ENCODE measurements around the gene RIMS4.

GRCh38 chr20:44828640-44829039 lies 18.3 kb upstream of the RIMS4 start:
- TF ChIP-seq, protein P1, sequence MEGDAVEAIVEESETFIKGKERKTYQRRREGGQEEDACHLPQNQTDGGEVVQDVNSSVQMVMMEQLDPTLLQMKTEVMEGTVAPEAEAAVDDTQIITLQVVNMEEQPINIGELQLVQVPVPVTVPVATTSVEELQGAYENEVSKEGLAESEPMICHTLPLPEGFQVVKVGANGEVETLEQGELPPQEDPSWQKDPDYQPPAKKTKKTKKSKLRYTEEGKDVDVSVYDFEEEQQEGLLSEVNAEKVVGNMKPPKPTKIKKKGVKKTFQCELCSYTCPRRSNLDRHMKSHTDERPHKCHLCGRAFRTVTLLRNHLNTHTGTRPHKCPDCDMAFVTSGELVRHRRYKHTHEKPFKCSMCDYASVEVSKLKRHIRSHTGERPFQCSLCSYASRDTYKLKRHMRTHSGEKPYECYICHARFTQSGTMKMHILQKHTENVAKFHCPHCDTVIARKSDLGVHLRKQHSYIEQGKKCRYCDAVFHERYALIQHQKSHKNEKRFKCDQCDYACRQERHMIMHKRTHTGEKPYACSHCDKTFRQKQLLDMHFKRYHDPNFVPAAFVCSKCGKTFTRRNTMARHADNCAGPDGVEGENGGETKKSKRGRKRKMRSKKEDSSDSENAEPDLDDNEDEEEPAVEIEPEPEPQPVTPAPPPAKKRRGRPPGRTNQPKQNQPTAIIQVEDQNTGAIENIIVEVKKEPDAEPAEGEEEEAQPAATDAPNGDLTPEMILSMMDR (IDR thresholded peaks at IDR 0.05), result no peak
- TF ChIP-seq EZH2 (IDR thresholded peaks at IDR 0.05), result no peak

Measured in neural progenitor cell (in vitro differentiated cells).